ENCODE results near the gene ZC3H7A.
"Not testable (repeated sequence)": the region's sequence is repeated elsewhere in the genome, so short reads cannot be mapped to it uniquely, and the experiment has no call there.

The ZC3H7A gene

DNA sequence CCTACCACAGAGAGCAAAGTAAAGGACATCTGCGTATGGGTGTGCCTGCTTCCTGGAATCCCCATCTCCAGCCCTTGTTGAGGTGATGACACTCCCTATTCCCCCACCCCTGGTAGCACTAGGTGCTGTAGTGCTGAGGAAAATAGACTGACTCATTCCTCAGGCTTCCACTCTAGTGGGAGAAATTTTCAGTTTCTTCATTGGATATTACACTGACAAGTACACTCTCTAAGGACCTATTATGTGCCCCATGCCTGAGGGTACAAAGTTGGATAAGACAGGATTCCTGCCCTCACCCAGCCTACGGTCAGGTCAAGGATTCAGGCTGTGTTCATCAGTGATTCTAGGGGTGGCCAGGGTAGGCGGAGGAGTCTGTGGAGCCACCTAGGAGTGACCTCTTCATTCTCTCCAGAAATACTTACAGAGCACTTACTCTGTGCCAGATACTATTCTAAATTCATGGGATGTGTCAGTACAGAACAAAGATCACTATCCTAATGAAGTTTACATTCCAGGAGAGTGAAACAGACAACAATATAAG is 4.5 kb upstream of the ZC3H7A start:
- no peak for DNase-seq (ENCODE audit: low spot score)

DNA sequence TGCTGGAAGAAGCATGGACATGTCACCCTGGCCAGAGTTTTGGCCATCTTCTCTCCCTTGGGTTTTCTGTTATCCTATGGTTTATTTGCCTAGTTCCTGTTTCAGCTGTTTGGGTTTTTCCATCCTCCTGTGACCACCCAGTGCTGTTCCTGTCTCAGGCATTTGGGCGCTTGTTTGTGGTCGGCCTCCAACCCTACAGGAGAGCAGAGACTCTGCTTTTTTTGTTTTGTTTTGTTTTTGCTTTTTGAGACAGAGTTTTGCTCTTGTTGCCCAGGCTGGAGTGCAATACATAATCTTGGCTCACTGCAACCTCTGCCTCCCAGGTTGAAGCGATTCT is 3.3 kb upstream of the ZC3H7A start:
- DNase-seq (ENCODE audit: low spot score), result no peak

DNA sequence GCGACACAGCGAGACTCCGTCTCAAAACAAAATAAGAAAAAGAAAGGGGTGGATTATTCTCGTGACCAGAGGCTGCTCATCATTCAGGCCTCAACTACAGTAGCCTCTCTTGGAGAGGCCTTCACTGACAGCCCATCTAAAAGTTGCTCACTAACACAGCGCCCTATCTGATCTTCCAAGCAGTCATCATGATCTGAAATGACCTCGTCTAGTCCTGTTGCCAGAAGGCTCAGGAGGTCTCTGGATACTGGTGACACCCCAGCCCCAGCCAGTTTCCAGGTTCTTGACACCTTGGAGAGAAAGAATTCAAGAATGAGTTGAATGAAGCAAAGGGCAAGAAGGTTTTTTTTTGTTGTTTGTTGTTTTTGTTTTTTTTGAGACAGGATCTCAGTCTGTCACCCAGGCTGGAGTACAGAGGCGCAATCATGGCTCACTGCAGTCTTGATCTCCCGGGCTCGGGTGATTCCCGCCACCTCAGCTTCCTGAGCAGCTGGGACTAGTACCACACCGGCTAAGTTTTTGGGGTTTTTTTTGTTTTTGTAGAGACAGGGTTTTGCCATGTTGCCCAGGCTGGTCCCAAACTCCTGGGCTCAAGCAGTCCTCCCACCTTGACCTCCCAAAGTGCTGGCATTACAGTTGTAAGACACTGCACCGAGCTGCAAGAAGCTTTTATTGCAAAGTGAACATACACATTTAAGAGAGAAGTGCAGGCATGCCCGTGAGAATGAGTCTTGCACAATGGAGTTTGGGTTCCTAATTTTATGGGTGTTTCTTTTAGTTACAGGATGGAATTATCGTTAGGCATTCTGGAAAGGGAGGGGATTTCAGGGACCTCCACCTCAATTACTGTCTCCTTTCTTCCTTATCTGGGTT is 2.7 kb upstream of the ZC3H7A start:
- DNase-seq (ENCODE audit: low spot score), result no peak

DNA sequence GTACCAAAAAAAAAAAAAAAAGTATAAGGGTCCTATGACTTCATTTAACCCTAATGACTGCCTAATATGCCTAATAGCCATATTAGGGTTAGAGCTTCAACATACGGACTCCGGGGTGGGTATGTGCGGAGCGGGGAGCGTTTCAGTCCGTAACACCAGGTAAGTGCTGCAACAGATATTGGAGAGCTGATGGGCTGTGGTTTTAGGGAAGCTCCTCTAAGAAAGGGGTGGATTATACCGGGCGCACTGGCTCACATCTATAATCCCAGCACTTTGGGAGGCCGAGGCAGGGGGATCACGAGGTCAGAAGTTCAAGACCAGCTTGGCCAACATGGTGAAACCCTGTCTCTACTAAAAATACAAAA is 1.9 kb upstream of the ZC3H7A start:
- no peak for DNase-seq (ENCODE audit: low spot score)

DNA sequence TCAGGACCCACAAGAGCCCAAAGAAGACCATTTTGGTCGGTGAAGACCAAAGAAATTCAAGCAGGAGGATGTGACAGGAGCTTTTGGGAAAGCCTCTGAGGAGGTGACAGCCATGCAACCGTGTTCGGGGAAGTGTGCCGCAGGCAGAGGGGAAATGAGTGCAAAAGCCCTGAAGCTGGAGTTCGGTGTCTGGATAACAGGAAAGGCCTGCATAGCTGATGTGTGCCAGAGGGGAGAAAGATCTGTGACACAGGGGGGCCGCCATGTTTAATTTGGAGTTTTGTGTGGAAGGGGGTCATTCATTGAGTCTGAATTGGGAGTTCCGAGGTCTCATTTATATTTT is 870 bp upstream of the ZC3H7A start:
- DNase-seq (ENCODE audit: low spot score), result no peak

DNA sequence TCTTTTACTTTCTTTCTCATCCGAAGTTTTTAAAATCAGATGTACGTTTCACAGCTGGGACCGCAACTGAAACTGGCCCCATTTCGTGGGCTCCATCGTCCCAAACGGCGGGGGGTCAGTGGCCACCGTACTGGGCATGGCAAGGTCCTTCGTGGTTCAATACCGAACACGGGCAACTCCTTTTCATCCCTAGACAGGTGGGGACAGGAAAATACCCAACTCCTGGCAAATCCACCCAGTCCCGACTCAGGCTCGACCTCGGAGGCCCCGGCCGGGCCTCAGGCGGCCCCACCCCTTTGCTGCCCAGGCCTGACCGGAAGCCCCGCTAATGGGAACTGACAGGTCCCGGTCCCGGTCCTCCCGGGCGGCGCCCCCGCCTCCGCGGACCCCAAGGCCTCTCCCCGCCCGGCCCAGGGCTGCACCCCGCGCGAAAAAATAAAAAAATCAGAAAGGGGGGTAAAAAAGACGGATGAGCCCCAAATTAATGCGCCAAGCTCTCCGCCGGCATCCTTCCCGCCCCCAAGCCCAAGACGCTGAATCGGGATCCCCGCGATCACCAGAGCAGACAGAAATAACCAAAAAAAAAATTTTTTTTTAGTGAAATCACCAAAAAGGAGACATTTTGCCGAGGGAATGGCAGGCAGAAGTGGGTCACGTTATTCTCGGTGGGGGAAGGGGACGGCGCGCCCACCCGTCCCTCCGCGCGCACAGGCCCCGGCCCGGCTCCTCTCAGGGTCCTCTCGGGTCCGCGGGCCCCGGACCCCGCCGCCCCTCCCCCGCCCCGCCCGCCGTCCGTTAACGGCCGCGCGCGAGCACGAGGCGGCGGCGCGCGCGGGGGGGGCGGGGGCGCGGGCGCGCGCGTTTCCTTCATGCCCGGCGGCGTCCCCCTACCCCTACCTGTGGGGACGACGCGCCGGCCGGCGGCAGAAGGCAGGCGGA is 562 bp downstream of the ZC3H7A start:
- peak; percentile 25 for DNase-seq (ENCODE audit: low spot score)

DNA sequence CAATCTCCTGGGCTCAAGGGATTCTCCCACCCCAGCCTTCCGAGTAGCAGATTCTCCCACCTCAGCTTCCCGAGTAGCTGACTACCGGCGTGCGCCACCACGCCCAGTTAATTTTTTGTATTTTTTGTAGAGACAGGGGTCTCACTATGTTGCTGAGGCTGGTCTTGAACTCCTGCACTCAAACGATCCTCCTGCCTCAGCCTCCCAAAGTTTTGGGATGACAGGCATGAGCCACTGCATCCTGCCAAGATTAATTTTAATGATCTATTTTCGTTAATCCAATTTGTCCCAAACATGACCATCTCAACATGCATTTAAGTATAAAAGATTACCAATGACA is 1.2 kb downstream of the ZC3H7A start:
- no peak for DNase-seq (ENCODE audit: low spot score)

DNA sequence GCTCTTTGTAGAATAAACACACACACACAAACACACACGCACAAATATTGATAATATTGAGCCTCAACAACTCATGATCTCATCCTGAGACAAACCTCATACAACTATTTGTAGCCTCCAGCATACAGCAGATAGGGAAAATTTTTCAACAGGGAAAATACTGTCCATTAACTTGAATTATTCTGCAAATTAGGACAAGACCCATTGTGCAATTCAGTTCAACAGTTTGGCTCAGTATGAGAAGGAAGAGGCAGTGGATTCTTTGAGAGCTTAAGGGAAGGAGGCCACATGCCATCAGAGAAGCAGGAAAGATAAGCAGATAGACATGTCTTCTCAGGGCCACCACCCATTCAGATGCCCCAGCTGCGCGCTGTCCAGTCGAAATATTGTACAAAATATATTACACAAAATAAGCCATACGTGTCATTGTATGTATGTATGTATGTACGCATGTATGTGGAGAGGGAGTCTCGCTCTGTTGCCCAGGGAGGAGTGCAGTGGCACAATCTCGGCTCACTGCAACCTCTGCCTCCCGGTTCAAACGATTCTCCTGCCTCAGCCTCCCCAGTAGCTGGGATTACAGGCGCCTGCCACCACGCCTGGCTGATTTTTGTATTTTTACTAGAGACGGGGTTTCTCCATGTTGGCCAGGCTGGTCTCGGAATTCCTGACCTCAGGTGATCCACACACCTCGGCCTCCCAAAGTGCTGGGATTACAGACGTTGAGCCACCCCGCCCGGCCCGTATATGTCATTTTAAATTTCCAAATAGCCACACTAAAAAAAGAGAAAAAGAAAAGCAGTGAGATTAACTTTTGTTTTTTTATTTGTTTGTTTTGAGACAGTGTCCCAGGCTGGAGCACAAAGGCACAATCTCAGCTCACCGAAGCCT is 1.8 kb downstream of the ZC3H7A start:
- DNase-seq (ENCODE audit: low spot score), result no peak

DNA sequence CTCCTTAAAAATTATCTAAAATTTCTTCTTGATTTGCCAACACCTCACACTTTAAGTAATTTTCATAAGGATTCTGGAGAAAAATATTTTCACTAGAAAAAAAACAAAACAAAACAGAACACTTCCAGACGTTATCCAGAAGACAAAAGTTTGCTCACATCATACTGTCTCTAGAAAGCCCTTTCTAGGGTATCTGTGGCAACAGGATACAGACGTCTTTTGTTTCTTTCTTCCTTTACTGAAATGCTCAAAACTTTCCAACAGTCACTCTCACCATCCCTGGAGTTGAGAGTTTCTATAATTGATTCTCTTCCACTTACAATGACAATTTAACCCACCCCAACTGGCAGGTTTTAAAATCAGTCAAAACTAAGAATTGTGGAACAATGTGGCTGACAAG is 2.6 kb downstream of the ZC3H7A start:
- no peak for DNase-seq (ENCODE audit: low spot score)

DNA sequence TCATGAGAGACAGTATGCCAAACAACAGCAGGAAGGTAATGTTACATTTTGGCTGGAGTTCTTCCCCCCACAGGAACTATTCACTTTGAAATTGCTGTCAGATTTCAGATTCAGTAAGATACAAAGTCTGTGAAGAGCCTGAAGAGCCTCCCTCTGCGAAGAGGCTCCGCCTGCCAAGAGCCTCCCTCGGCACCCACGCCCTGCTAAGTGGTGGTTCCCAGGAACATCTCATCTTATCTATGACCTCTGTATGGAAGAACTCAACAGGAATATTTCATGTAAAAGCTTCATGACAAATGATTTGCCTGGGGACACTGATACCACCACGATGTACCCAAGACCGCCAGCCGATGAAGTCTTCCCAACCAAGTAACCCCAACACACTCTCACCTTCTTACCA is 3.2 kb downstream of the ZC3H7A start:
- DNase-seq (ENCODE audit: low spot score), result no peak

DNA sequence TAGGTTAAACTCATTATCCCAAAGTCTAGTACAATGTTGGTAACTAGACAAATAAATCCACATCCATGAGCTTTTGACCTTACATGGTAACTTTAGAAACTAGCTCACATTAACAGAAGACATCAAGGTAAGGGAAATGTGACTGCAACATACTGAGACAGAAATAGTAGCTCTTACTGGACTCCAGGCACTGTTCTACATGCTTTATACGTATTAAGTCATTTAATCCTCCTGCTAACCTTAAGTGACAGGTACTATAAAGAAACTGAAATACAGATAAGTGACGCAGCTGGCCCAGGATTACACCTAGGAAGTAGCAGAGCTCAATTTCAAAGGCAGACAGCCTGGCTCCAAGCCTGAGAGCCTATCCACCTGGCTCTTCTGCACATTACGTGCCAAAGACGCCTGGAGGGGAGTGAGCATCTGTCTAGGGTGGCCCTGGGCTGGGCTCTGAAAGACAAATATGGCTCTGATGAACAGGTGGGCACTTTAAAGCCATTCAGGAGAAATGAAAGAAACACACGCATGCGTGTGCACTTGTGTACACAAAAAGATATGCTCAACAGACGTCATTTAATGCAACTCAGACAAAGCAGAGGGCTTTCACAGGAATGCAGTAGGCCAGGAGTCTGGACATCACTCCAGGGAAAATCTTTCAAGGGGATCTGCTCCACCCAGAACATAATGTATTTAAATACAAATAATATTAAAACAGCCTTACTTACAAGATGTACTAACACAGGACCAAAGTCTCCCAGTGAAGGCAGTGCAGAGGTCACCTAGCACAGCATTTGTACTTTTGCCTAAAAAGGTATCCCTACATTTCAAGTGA is 4.4 kb downstream of the ZC3H7A start:
- no peak for DNase-seq (ENCODE audit: low spot score)

DNA sequence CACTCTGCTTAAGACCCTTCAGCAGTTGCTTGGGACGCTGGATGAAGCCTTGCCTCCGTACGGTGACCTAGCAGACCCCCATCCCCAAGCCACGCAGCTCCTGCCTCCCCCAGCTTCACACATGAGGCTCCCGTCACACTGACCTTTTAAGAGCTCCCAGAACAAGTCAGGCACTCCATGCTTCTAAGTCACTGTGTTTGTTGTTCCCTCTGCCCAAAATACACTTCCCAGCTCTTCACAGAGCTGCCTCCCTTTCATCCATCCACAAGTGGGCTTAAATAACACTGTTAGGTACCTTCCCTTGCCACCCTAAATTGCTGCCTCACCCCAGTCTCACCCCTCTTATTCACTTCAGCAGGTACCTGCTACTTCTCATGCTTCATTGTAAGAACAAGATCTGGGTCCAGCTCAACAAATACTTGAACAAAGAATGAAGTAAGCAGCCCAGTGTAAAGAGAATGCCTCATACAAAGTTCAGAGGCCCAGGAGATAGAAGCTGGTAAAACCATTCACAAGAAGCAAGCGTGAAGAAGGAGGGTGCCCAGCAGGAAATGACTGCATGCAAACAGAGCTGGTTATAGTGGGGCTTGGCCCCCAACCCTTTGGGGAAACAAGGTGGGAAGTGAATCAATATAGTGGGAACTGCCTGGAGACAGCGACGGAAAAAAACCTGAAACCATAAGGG is 5.8 kb downstream of the ZC3H7A start:
- no peak for DNase-seq (ENCODE audit: low spot score)

DNA sequence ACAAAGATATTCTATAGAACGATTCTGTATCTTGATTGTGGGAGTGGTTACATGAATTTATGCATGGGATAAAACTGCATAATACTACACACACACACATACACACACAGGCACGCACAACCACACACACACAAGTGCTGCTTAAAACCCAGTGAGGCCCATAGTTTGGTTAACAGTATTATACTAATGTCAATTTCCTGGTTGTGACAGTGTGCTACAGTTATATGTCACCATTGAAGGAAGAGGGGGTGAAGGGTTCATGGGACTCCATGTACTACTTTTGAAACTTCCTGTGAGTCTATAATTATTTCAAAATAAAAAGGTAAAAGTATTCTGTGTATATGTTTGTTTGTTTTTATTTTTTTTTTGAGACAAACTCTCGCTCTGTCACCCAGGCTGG is 8.1 kb downstream of the ZC3H7A start:
- no peak for DNase-seq (ENCODE audit: low spot score)

DNA sequence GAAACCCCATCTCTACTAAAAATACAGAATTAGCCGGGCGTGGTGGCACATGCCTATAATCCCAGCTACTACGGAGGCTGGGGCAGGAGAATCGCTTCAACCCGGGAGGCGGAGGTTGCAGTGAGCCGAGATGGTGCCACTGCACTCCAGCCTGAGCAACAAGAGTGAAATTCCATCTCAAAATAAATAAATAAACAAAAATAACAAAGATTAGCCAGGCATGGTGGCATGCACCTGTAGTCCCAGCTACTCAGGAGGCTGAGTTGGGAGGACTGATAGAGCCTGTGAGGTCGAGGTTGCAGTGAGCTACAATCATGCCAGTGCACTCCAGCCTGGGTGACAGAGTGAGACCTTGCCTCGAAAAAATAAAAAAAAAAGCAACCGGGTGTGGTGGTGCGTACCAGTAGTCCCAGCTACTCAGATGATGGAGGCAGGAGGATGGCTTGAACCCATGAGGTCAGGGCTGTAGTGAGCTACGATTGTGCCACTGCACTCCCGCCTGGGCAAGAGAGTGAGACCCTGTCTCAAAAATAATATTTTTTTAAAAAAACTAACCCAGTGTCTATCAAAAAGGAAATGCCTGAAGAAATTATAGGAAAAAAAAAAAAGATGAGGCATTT is 12.0 kb downstream of the ZC3H7A start:
- DNase-seq (ENCODE audit: low spot score), result not testable (repeated sequence)

DNA sequence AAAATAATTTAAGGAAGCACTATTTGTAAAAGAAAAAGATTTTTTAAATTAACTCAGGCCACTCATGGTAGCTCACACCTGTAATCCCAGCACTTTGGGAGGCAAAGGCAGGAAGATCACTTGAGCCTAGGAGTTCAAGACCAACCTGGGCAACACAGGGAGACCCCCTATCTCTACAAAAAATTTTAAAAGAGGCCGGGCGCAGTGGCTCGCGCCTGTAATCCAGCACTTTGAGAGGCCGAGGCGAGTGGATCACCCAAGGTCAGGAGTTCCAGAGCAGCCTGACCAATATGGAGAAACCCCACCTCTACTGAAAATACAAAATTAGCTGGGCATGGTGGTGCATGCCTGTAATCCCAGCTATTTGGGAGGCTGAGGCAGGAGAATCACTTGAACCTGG is 12.7 kb downstream of the ZC3H7A start:
- DNase-seq (ENCODE audit: low spot score), result not testable (repeated sequence)

DNA sequence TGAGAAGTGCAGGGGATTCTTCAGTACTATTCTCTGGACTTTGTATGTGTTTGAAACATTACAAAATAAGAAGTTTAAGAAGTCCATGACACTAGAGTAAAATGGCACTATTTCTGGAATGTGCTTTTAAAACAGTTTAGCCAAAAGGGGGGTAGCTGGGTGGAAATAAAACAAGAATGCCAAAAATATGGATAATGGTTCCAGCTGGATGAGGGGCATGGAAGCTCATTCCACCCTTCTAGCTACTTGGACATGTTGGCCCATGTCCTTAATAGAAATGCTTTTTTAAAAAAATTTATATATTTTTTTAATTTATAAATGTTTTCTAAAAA is 13.1 kb downstream of the ZC3H7A start:
- no peak for DNase-seq (ENCODE audit: low spot score)

DNA sequence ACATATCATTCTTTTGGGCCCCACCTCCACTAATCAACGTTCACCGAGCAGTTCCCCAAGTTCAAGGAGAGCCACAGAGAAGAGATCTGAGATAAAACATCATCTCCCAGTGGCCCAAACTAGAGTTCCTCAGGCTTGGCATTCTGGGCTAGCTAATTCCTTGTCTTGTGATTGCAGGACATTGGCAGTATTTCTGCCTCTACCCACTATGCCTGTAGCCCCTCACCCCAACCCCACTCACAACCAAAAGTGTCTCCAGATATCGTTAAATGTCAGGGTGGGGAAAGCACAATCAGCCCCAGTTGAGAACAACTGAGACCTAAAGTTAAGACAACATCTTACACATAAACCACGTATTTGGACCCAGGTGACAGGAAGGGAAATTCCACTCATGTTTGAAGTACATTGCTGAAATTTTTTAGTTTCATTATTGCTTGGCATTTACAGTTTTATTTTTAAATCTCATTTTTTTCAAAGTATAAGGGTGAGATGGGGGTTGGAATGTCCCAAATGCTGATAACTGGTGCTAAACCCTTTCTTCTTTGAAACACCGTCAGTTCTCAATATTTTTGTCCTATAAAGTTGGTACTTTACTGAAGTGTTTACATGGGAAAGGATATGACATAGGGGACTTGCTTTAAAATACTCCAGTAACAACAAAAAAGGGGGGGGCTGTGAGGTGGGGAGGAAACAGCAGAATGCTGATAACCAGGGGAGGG is 13.6 kb downstream of the ZC3H7A start:
- no peak for DNase-seq (ENCODE audit: low spot score)

DNA sequence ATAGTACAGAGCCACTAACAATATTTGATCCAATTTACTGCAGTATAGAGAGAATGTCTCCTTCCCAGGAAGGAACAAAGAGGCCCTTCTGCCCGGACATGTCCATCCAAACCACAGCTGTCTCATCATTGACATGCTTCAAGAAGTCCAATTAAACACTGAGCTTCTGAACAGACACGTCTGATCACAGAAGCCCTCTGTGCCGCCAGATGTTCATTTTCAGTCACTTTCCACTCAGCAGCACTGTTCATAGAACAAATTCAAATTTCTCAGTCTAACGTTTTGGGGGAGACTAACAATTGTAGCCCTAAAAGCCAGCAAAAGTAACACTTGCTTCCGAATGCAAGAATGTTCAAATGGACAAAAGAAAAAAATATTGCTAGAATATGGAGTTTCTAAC is 15.3 kb downstream of the ZC3H7A start:
- DNase-seq (ENCODE audit: low spot score), result no peak

DNA sequence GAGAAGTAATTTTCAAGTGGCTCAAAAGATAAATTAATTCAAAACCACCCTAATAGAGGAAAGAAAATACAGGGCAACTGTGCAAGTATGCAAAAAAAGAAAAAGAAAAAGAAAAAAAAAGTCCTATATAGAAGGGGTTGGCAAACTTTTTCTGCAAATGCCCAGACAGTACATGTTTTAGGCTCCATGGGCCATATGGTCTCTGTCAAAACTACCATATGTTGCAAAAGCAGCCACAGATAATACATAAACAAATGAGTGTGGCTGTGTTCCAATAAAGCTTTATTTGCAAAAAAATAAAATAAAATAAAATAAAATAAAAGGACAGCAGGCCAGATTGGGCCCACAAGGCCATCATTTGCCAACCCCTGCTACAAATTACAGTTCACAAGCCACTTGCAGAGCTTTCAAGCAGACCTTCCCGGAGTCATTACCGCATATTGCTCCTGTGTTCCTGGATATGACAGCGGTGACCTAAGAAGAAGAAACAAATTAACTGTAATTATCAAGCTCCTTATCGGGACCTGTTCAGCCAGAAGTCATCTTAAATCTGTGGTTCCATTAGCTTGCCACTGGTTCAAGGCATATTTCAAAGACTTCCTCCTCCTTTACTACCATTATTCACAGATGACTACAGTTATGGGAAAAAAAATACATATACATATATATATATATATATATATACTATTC is 15.9 kb downstream of the ZC3H7A start:
- DNase-seq (ENCODE audit: low spot score), result no peak

All from LoVo (cell line).